Endothelial cell of umbilical vein (primary cell): ENCODE results near the gene MEPE. TPM values are rescaled to one million over a fixed set of nuclear protein-coding genes. Genes with fewer than 3 reads are reported as not detected.

Experiments
- BruUV-seq: library from RNA; stranded (reverse); fragments of 400-500 nt; replicated peaks from 2 replicates; lab custom pipeline; 2021; lab: Mats Ljungman, UMichigan
- CTCF ChIA-PET: fragments of 300-600, 350-600 bp; sonication (Branson Sonifier 250); formaldehyde crosslinking; loops from one replicate; lab custom pipeline; 2021; ENCODE audit warnings: antibody characterized with exemption, inconsistent platforms; lab: Charles Lee
- POLR2A ChIA-PET: fragments of 300-600, 350-600 bp; sonication (Branson Sonifier 250); formaldehyde crosslinking; loops from one replicate; lab custom pipeline; 2021; ENCODE audit warnings: antibody characterized with exemption, inconsistent platforms; lab: Charles Lee
- DNase-seq: peaks from one replicate; pipeline ENCODE4 v3.0.0-alpha.2; 2011; ENCODE audit warnings: low read depth, low spot score
- FAIRE-seq: peaks from 2 replicates; lab custom pipeline; 2011; peaks lifted over from hg19 to GRCh38; lab: Jason Lieb, UNC
- H2AFZ ChIP-seq: 2 replicates; pipeline ENCODE4 v1.6.0; 2012; ENCODE audit warnings: low read depth, low read length, control low read depth, inconsistent platforms
- H3K27ac ChIP-seq: 2 replicates; pipeline ENCODE4 v1.5.1; 2011; ENCODE audit warnings: low read depth, mild to moderate bottlenecking, control low read depth, low read length, moderate library complexity; ENCODE audit not compliant: insufficient read depth
- H3K27me3 ChIP-seq, 2 experiments: 2 replicates each; pipeline versions ENCODE4 v1.6.0 to v1.6.1; 2011; ENCODE audit warnings: low read length in 2 of 2, mixed read lengths in 1 of 2; ENCODE audit not compliant: control insufficient read depth in 2 of 2, insufficient read depth in 2 of 2
- H3K36me3 ChIP-seq, 2 experiments: 2 replicates in 1 of 2; 3 replicates in 1 of 2; pipeline ENCODE4 v1.5.1; 2011; ENCODE audit warnings: low read length in 2 of 2, mild to moderate bottlenecking in 1 of 2, moderate library complexity in 1 of 2; ENCODE audit not compliant: control insufficient read depth in 2 of 2, insufficient read depth in 2 of 2; ENCODE audit errors: extremely low read depth in 1 of 2
- H3K4me1 ChIP-seq: 3 replicates; pipeline ENCODE4 v1.5.1; 2011; ENCODE audit warnings: mild to moderate bottlenecking, low read length; ENCODE audit not compliant: control insufficient read depth, insufficient read depth; ENCODE audit errors: extremely low read depth
- H3K4me2 ChIP-seq: 2 replicates; pipeline ENCODE4 v1.6.1; 2011; ENCODE audit warnings: low read length, control low read depth, mixed read lengths; ENCODE audit not compliant: insufficient read depth
- H3K4me3 ChIP-seq, 3 experiments: fragments of 200-600 bp in 1 of 3; sonication (generic), shearing (Covaris generic) in 1 of 3; replicated peaks in 1 of 3; 2 replicates each; pipeline ENCODE4 v1.5.1; 2011 to 2016; ENCODE audit warnings: control low read depth in 3 of 3, low read length in 3 of 3, mild to moderate bottlenecking in 2 of 3, inconsistent platforms in 1 of 3, low read depth in 1 of 3, moderate library complexity in 1 of 3; ENCODE audit not compliant: insufficient read depth in 1 of 3
- H3K79me2 ChIP-seq: 2 replicates; pipeline ENCODE4 v1.6.0; 2012; ENCODE audit warnings: low read length, inconsistent platforms; ENCODE audit not compliant: control insufficient read depth, insufficient read depth
- H3K9ac ChIP-seq: replicated peaks from 2 replicates; pipeline ENCODE3; 2011; ENCODE audit warnings: low read length, control low read depth; ENCODE audit not compliant: insufficient read depth; ENCODE audit errors: extremely low read depth
- H3K9me1 ChIP-seq: replicated peaks from 3 replicates; pipeline ENCODE4 v1.6.0; 2011; ENCODE audit warnings: mild to moderate bottlenecking, low read length; ENCODE audit not compliant: control insufficient read depth, insufficient read depth; ENCODE audit errors: extremely low read depth
- H3K9me3 ChIP-seq: replicated peaks from 2 replicates; pipeline ENCODE4 v1.5.1; 2012; ENCODE audit warnings: low read length, inconsistent platforms; ENCODE audit not compliant: control insufficient read depth, insufficient read depth
- H4K20me1 ChIP-seq: replicated peaks from 2 replicates; pipeline ENCODE3; 2011; ENCODE audit warnings: mild to moderate bottlenecking, low read length; ENCODE audit not compliant: control insufficient read depth, insufficient read depth; ENCODE audit errors: extremely low read depth
- EZH2 ChIP-seq: IDR thresholded peaks from 2 replicates; pipeline ENCODE4 v1.6.1; 2012; ENCODE audit warnings: borderline replicate concordance, low read depth, mild to moderate bottlenecking, moderate library complexity, low read length, inconsistent platforms; ENCODE audit not compliant: severe bottlenecking
- FOS ChIP-seq: IDR thresholded peaks from 2 replicates; pipeline ENCODE4 v1.6.1; 2011; ENCODE audit warnings: mild to moderate bottlenecking, low read length, moderate library complexity, borderline replicate concordance; ENCODE audit not compliant: insufficient read depth
- GATA2 ChIP-seq: IDR thresholded peaks from 2 replicates; pipeline ENCODE4 v1.7.0; 2011; ENCODE audit warnings: low read depth, mild to moderate bottlenecking, moderate library complexity, mixed read lengths, low read length; ENCODE audit not compliant: insufficient read length, insufficient read depth
- JUN ChIP-seq: IDR thresholded peaks from 2 replicates; pipeline ENCODE4 v1.6.1; 2011; ENCODE audit warnings: borderline replicate concordance, low read depth; ENCODE audit not compliant: insufficient read length, insufficient read depth
- MYC ChIP-seq: IDR thresholded peaks from one replicate; pipeline ENCODE4 v1.6.1; 2011; ENCODE audit warnings: mild to moderate bottlenecking, low read depth, low read length
- POLR2A ChIP-seq: IDR thresholded peaks from 2 replicates; pipeline ENCODE4 v1.6.1; 2012; ENCODE audit warnings: low read depth, mild to moderate bottlenecking, control low read depth, low read length
- POLR2AphosphoS5 ChIP-seq: IDR thresholded peaks from 2 replicates; pipeline ENCODE4 v1.6.1; 2012; ENCODE audit warnings: low read depth, mild to moderate bottlenecking, control low read depth, low read length, moderate library complexity; ENCODE audit not compliant: insufficient read depth
- dilution Hi-C: fragments of 300-500 bp; cut with MboI; formaldehyde crosslinking; loops from one replicate; pipeline ENCODE4 v1.15.0; 2019; ENCODE audit warnings: low sequenced_read_pairs; ENCODE audit not compliant: extremely low pct_ligation_motif_present
- intact Hi-C: fragments of 100-400 bp; cut with micrococcal nuclease; formaldehyde crosslinking; loops from one replicate; pipeline ENCODE4 v1.10.0; 2022
- polyA plus RNA-seq, 4 experiments: library from polyadenylated mRNA; depleted of rRNA in 3 of 4; stranded (reverse) in 3 of 4; unstranded in 1 of 4; fragments of >200 nt; gene quantifications; 2 replicates each; pipeline versions ENCODE4 v1.2.1 to v1.2.3, GENCODE V29; 2011 to 2012; ENCODE audit warnings: missing spikeins in 1 of 4
- total RNA-seq: library from RNA; stranded (reverse); gene quantifications from 2 replicates; pipeline ENCODE4 v1.2.3, GENCODE V29; 2021
- TF ChIP-seq, protein P1 (sequence below): IDR thresholded peaks from 2 replicates; pipeline ENCODE4 v1.6.1; 2011; ENCODE audit not compliant: insufficient read depth, insufficient read length
- TF ChIP-seq, protein P2 (sequence below), 2 donors: IDR thresholded peaks; 1 replicate in 1 of 2; 2 replicates in 1 of 2; pipeline ENCODE4 v1.5.1; 2011; ENCODE audit warnings: low read length in 2 of 2, mild to moderate bottlenecking in 2 of 2, moderate library complexity in 2 of 2, control low read depth in 1 of 2, inconsistent platforms in 1 of 2, low read depth in 1 of 2; ENCODE audit not compliant: insufficient read depth in 1 of 2; ENCODE audit errors: extremely low read depth in 1 of 2

MEPE gene
- total and polyA plus RNA-seq, 2 donors (not counting 3 experiments of a cell fraction or from before 2014, with no cell fraction given) = not detected

DNA sequence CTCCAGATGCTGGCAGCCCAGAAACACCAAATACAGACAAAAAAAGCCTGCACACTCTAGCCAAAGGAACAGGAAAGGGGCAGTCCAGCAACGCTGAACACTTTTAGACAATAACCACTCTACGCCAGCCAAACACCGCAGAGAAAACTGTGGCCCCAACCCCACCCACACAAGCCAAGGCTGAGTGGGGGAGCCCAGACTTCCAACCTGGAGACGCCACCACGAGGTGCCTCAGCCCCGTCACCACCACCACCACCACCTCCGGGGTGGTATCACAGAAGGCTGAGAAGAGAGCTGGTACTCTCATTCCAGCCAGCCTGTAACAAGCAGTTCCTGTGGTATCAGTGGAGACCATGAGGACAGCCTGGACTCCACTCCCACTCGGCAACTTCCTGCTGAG is 22.8 kb downstream of the MEPE start:
- POLR2A ChIA-PET = no interaction called here
- BruUV-seq = no TSS peak
- FAIRE-seq = no peak
- dilution Hi-C loops (no loop called here), intact Hi-C loops (loop anchor here (10.0 kb wide), 1 partner anchor 659 kb away; no protein-coding TSS in a partner anchor)
- Histone ChIP-seq H3K36me3 (no peaks in the 10 kb centered on the region), H3K4me1 (no peaks in the 10 kb centered on the region), H3K4me2 (no peak overlapping the region), H4K20me1 (no peaks in the 10 kb centered on the region), H3K9ac (no peak overlapping the region), H2AFZ (no peak overlapping the region), H3K9me3 (no peaks in the 10 kb centered on the region), H3K79me2 (no peaks in the 10 kb centered on the region), H3K4me3 (no peak overlapping the region), H3K9me1 (no peaks in the 10 kb centered on the region), H3K27me3 (peaks cover 0 to 2% of the 10 kb centered on the region in 2 experiments), H3K27ac (no peak overlapping the region)
- TF ChIP-seq, protein P1, sequence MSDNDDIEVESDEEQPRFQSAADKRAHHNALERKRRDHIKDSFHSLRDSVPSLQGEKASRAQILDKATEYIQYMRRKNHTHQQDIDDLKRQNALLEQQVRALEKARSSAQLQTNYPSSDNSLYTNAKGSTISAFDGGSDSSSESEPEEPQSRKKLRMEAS = no peak
- no peak for TF ChIP-seq EZH2
- no peak for TF ChIP-seq JUN
- no peak for TF ChIP-seq POLR2AphosphoS5
- no peak for TF ChIP-seq GATA2
- no peak for TF ChIP-seq MYC
- TF ChIP-seq, protein P2, sequence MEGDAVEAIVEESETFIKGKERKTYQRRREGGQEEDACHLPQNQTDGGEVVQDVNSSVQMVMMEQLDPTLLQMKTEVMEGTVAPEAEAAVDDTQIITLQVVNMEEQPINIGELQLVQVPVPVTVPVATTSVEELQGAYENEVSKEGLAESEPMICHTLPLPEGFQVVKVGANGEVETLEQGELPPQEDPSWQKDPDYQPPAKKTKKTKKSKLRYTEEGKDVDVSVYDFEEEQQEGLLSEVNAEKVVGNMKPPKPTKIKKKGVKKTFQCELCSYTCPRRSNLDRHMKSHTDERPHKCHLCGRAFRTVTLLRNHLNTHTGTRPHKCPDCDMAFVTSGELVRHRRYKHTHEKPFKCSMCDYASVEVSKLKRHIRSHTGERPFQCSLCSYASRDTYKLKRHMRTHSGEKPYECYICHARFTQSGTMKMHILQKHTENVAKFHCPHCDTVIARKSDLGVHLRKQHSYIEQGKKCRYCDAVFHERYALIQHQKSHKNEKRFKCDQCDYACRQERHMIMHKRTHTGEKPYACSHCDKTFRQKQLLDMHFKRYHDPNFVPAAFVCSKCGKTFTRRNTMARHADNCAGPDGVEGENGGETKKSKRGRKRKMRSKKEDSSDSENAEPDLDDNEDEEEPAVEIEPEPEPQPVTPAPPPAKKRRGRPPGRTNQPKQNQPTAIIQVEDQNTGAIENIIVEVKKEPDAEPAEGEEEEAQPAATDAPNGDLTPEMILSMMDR (IDR thresholded peaks at IDR 0.05; ENCODE audit: extremely low read depth in 1 of 2, insufficient read depth in 1 of 2, low read depth in 1 of 2, low read length in 2 of 2) = no peak
- TF ChIP-seq FOS = no peak
- no peak for TF ChIP-seq POLR2A
- DNase-seq = no peak
- CTCF ChIA-PET = interaction anchor here (0.9 to 12.0 kb wide), 3 partner anchors 120 to 356 kb away, joined by 3 to 412 read pairs (median 172); partner anchors contain the start of gene SPP1
